Measurements from ENCODE around the gene ARSA. TPM values are rescaled to one million over a fixed set of nuclear protein-coding genes. Genes with fewer than 3 reads are reported as not detected.
A peak's percentile ranks its signal among the peaks of the same experiment; 100 is the strongest.

Gene ARSA
- total and polyA plus RNA-seq, 2 experiments from 2014 or later, result 8.1 to 8.2 TPM

GRCh38 chr22:50625568-50626313 is 2.2 kb downstream of the ARSA start:
- DNase-seq (ENCODE audit: low spot score), result peak; percentile 73
- Histone ChIP-seq H3F3A (replicated peaks; ENCODE audit: low read depth) (peaks cover 11% of the 10 kb centered on the region; the same call in 1 of the 2 replicates), H4K20me1 (replicated peaks; ENCODE audit: insufficient read depth) (no peaks in the 10 kb centered on the region; the same call in 1 of the 2 replicates), H2AFZ (no peak overlapping the region), H3K27ac (ENCODE audit: low read depth) (no peak overlapping the region), H3K9me2 (ENCODE audit: insufficient read depth) (no peaks in the 10 kb centered on the region), H3K79me2 (replicated peaks; ENCODE audit: insufficient read depth) (no peaks in the 10 kb centered on the region), H3K4me2 (no peak overlapping the region), H3K4me3 (no peak overlapping the region), H3K4me1 (ENCODE audit: insufficient read depth) (peaks cover 7% of the 10 kb centered on the region), H3K36me3 (ENCODE audit: insufficient read depth) (no peaks in the 10 kb centered on the region), H3K27me3 (ENCODE audit: insufficient read depth) (peaks cover 21% of the 10 kb centered on the region)
- no peaks in the 10 kb centered on the region for H3K36me3 Mint-ChIP-seq (ENCODE audit: low read depth)
- no peak overlapping the region; the same call in 2 of the 3 replicates for H3K4me3 Mint-ChIP-seq
- peak; percentile 53 for ATAC-seq
- peaks cover 22% of the 10 kb centered on the region for H3K4me1 Mint-ChIP-seq
- H3K27me3 Mint-ChIP-seq (ENCODE audit: insufficient read depth, low read depth, poor library complexity), result peaks cover 19% of the 10 kb centered on the region
- H3K9me3 Mint-ChIP-seq, result no peaks in the 10 kb centered on the region
- H3K27ac Mint-ChIP-seq, result no peak overlapping the region
- TF ChIP-seq EZH2 (IDR thresholded peaks at IDR 0.05; ENCODE audit: low read depth, unreplicated experiment), result no peak
- no peak for TF ChIP-seq EZH2phosphoT487 (IDR thresholded peaks at IDR 0.05; ENCODE audit: unreplicated experiment)
- TF ChIP-seq ZNF462 (CRISPR knock-in tag; IDR thresholded peaks at IDR 0.05), result no peak
- no peak for TF ChIP-seq ETS1 (IDR thresholded peaks at IDR 0.05)
- peak; percentile 50 to 84 for TF ChIP-seq CTCF (conservative IDR thresholded peaks at IDR 0.05; ENCODE audit: low read depth in 2 of 2)
- TF ChIP-seq REST (IDR thresholded peaks at IDR 0.05; ENCODE audit: unreplicated experiment), result no peak
- TF ChIP-seq STAT1 (IDR thresholded peaks at IDR 0.05; ENCODE audit: unreplicated experiment), result no peak
- TF ChIP-seq JUNB (IDR thresholded peaks at IDR 0.05; ENCODE audit: unreplicated experiment), result no peak
- TF ChIP-seq ZNF331 (CRISPR knock-in tag; IDR thresholded peaks at IDR 0.05; ENCODE audit: low read depth), result no peak

Data from GM23338 (cell line).